ENCODE data around the gene FNDC1.
"Not testable (repeated sequence)": the region's sequence is repeated elsewhere in the genome, so short reads cannot be mapped to it uniquely, and the experiment has no call there.

FNDC1 gene

GRCh38 chr6:159279790-159280277 is 110.6 kb downstream of the FNDC1 start:
- no peak for TF ChIP-seq CTCF (IDR thresholded peaks at IDR 0.05; ENCODE audit: low read depth, low read length, missing control alignments)
- DNase-seq (ENCODE audit: low read depth), result no peak
- no peak overlapping the region for H3K4me3 ChIP-seq (ENCODE audit: low read depth, low read length)
- in situ Hi-C loops (cut with HindIII; ENCODE audit: low sequenced_read_pairs), result no loop called here

GRCh38 chr6:159282421-159282820 is 113.2 kb downstream of the FNDC1 start:
- in situ Hi-C loops (cut with HindIII; ENCODE audit: low sequenced_read_pairs), result no loop called here
- TF ChIP-seq CTCF (IDR thresholded peaks at IDR 0.05; ENCODE audit: low read depth, low read length, missing control alignments), result no peak
- no peak for DNase-seq (ENCODE audit: low read depth)
- H3K4me3 ChIP-seq (ENCODE audit: low read depth, low read length), result no peak overlapping the region

GRCh38 chr6:159284661-159285060 is 115.5 kb downstream of the FNDC1 start:
- in situ Hi-C loops (cut with HindIII; ENCODE audit: low sequenced_read_pairs); H3K4me3 ChIP-seq (ENCODE audit: low read depth, low read length); DNase-seq (ENCODE audit: low read depth): not testable (repeated sequence)

- DNase-seq (ENCODE audit: low read depth), result no peak
- TF ChIP-seq CTCF (IDR thresholded peaks at IDR 0.05; ENCODE audit: low read depth, low read length, missing control alignments), result no peak
- in situ Hi-C loops (cut with HindIII; ENCODE audit: low sequenced_read_pairs), result loop anchor here (5.0 kb wide), 1 partner anchor 93 kb away; no protein-coding TSS in a partner anchor
- H3K4me3 ChIP-seq (ENCODE audit: low read depth, low read length), result no peak overlapping the region
Observed at GRCh38 chr6:159298840-159299239, 129.6 kb downstream of the FNDC1 start.

GRCh38 chr6:159299566-159299965 is 130.4 kb downstream of the FNDC1 start:
- H3K4me3 ChIP-seq (ENCODE audit: low read depth, low read length), result no peak overlapping the region
- DNase-seq (ENCODE audit: low read depth), result no peak
- TF ChIP-seq CTCF (IDR thresholded peaks at IDR 0.05; ENCODE audit: low read depth, low read length, missing control alignments), result no peak
- in situ Hi-C loops (cut with HindIII; ENCODE audit: low sequenced_read_pairs), result loop anchor here (5.0 kb wide), 1 partner anchor 93 kb away; no protein-coding TSS in a partner anchor

- no peak for TF ChIP-seq CTCF (IDR thresholded peaks at IDR 0.05; ENCODE audit: low read depth, low read length, missing control alignments)
- no peak overlapping the region for H3K4me3 ChIP-seq (ENCODE audit: low read depth, low read length)
- no peak for DNase-seq (ENCODE audit: low read depth)
- in situ Hi-C loops (cut with HindIII; ENCODE audit: low sequenced_read_pairs), result no loop called here
Observed at GRCh38 chr6:159301277-159301676, 132.1 kb downstream of the FNDC1 start.

- no peak for DNase-seq (ENCODE audit: low read depth)
- H3K4me3 ChIP-seq (ENCODE audit: low read depth, low read length), result no peak overlapping the region
- TF ChIP-seq CTCF (IDR thresholded peaks at IDR 0.05; ENCODE audit: low read depth, low read length, missing control alignments), result no peak
- in situ Hi-C loops (cut with HindIII; ENCODE audit: low sequenced_read_pairs), result no loop called here
Observed at GRCh38 chr6:159301810-159302593, 132.8 kb downstream of the FNDC1 start.

Measured in astrocyte of the cerebellum (primary cell).